ENCODE measurements around the gene PDE5A.

PDE5A gene

GRCh38 chr4:119580293-119580692 lies 48.3 kb downstream of the PDE5A start:
- no peak for DNase-seq

- DNase-seq: no peak
Observed at GRCh38 chr4:119579823-119580222, 48.8 kb downstream of the PDE5A start.

DNA sequence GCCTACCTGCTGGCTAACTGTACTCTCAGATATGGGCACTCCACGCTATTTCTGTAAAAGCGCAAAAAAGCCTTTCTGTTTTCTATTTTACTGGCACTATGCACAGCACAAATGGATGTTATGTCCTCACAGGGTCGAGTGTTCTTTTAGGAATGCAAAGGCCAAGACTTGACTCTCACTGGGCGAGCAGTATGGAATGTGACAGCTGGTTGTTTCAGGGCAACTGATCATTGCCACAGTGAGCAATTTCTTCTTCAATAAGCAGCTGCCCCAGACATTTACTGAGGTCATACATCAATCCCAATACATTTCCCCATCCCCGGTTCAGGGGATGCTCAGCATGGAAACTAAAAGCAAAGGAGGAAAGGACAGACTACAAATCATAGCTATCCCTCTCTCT lies 58.2 kb downstream of the PDE5A start:
- no peak for DNase-seq

- no peak for DNase-seq
Observed at GRCh38 chr4:119564106-119564505, 64.5 kb downstream of the PDE5A start.

DNA sequence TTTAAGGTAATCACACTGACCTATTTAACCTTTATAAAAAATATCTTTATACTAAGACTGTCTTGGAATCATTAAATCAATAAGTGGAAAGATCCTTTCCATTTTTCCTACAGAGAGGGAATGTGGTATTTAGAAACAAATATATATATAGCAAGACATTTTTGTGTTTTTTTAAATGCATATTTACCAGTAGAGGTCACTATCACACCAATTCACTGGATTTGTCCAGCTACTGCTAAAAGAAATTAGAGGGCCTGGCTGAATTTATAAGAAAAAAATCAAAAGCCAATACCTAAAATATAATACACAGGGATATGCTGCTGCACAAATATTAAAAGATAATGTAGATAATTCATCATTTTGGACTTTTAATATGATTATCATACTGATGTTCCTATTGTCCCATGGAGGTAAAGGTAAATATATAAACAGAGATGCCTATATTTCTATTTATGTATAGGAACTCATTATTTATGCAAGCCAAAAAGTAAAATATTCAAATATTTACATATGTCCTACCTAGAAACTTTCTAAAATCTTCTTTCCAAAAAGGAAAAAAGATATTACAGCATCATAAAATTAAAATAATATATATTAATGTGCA lies 69.5 kb downstream of the PDE5A start:
- DNase-seq: no peak

- no peak for DNase-seq
Observed at GRCh38 chr4:119550857-119551532, 77.6 kb downstream of the PDE5A start.

GRCh38 chr4:119549639-119550038 lies 79.0 kb downstream of the PDE5A start:
- no peak for DNase-seq

DNA sequence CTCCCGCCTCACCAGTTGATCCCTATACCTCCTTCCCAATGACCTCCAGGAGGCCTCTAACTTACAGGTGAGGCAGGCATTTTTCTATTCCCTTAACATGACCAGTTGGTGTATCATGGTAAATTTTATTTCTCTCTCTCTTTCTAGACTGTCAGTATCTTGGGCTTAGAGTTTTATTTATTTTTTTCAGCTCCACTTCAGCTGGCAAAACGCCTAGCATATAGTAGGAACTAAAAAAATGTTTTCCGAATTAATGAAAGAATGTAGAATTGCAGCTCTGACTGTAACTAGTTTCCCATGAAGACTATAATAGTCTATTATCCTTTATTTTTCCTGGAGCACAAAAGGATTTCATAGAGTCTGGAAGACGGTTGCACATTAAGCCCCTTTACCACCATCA lies 84.8 kb downstream of the PDE5A start:
- DNase-seq: no peak

- no peak for DNase-seq
Observed at GRCh38 chr4:119543187-119543586, 85.4 kb downstream of the PDE5A start.

DNA sequence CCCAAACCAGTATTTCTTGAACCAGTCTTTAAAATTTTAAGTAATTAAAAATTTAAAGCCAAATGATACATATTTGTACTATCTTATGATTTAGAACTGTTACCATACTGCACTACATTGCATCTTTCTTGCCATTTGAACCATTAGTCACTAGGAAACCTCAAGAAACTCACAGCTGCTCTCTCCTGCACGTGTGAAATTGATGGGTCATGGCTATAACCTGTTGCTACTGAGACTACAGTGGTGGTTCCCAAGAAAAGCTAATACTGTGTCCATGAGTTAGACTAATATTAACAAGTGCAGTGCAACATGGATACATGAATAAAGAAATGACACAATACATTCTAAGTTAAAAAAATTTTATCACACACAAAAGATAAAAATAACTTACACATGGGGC lies 88.4 kb downstream of the PDE5A start:
- DNase-seq: no peak

- no peak for DNase-seq
Observed at GRCh38 chr4:119537586-119537985, 91.0 kb downstream of the PDE5A start.

- no peak for DNase-seq
Observed at GRCh38 chr4:119536572-119537528, 91.8 kb downstream of the PDE5A start.

GRCh38 chr4:119532319-119532718 lies 96.3 kb downstream of the PDE5A start:
- no peak for DNase-seq

DNA sequence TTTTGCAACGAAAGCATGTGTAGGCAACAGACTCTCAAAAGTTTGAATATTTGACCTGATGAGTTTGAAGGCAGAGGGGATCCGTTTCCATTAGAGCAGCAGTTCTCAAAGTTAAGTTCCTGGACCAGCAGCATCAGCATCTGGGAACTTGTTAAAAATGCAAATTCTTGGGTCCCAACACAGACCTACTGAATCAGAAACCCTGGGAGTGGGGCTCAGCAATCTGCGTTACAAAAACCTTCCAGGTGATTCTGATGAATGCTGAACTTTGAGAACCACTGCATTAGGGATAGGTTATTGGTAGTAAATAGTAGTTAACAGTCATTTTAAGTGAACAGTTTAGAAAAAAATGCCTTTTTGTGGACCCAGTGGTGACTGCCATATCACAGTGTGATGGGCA lies 98.8 kb downstream of the PDE5A start:
- no peak for DNase-seq

- DNase-seq: no peak
Observed at GRCh38 chr4:119526786-119527550, 101.6 kb downstream of the PDE5A start.

- no peak for DNase-seq
Observed at GRCh38 chr4:119525771-119526712, 102.6 kb downstream of the PDE5A start.

DNA sequence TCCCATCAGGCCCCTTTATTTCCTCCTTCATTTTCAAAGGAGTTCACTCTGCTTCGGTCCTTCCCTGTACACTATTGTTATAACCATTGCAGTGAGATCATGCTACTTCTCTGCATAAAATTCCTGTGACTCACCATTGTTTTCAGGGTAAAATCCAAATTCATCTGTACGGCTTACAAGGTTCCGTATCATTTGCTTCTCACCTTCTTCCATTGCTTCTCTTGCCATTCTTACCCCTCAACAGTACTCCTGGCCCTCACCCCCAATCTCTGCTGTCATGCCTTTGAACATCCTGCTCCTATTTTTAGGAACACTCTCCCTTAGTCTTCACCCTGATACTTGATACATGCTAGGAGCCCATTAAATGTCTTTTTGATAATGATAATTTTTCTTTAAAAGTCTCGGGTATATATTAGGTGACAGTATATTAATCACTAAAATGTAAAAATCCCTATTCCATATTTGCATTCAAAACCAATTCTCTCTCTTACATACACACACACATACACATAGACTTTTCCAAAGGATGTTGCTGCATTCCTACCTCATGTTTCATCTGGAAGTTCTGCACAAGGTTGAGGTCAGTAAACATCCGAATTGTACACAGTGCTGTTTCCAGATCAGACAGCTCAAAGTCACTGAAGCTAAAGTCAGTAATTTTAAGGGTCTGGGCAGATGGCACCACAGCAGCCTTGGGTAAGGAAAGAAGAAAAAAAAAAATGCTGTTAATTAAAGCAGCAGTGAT lies 103.4 kb downstream of the PDE5A start:
- no peak for DNase-seq

GRCh38 chr4:119523399-119523798 lies 105.2 kb downstream of the PDE5A start:
- DNase-seq: no peak

- no peak for DNase-seq
Observed at GRCh38 chr4:119521268-119521667, 107.3 kb downstream of the PDE5A start.

GRCh38 chr4:119518915-119519410 lies 109.6 kb downstream of the PDE5A start:
- DNase-seq: no peak

Data from activated effector memory CD4-positive, alpha-beta T cell treated with Interleukin-2 at 50 U/mL for 16 hours (primary cell).